Prostate gland (tissue), 2 donors: ENCODE data around the gene RPL11.

Experiments
- CTCF ChIP-seq, 4 experiments: fragments of 200-600 bp in 2 of 4; fragments of 450-650 bp in 2 of 4; sonication (generic) in 2 of 4; IDR thresholded peaks; 1 replicate in 3 of 4; 2 replicates in 1 of 4; pipeline ENCODE4 v1.5.1; 2016 to 2019; ENCODE audit warnings: antibody characterized with exemption in 4 of 4, mild to moderate bottlenecking in 2 of 4, moderate library complexity in 2 of 4
- POLR2A ChIP-seq: fragments of 450-650 bp; IDR thresholded peaks from one replicate; pipeline ENCODE4 v1.6.1; 2016; ENCODE audit warnings: antibody characterized with exemption, mild to moderate bottlenecking
- POLR2AphosphoS5 ChIP-seq: sonication (generic); formaldehyde crosslinking; IDR thresholded peaks from one replicate; pipeline ENCODE4 v1.6.1; 2017; ENCODE audit warnings: antibody characterized with exemption

- no peak for TF ChIP-seq CTCF (IDR thresholded peaks at IDR 0.05)
- no peak for TF ChIP-seq POLR2AphosphoS5
- no peak for TF ChIP-seq POLR2A
Observed at GRCh38 chr1:23699280-23700179, 7.9 kb downstream of the RPL11 start.
